Mammary epithelial cell (primary cell): ENCODE results near the gene RDH13.

Experiments used
- EZH2 ChIP-seq: IDR thresholded peaks from 2 replicates; pipeline ENCODE4 v1.6.1; 2012; ENCODE audit warnings: low read length, inconsistent platforms, borderline replicate concordance
- TF ChIP-seq, protein P1 (sequence below), 2 donors: IDR thresholded peaks in 1 of 2; conservative IDR thresholded peaks in 1 of 2; 2 replicates each; pipeline ENCODE4 v1.5.1; 2011 to 2012; ENCODE audit warnings: inconsistent platforms in 2 of 2, low read length in 2 of 2, mild to moderate bottlenecking in 2 of 2, control low read depth in 1 of 2, low read depth in 1 of 2; ENCODE audit not compliant: insufficient read depth in 1 of 2; ENCODE audit errors: extremely low read depth in 1 of 2

- TF ChIP-seq, protein P1, sequence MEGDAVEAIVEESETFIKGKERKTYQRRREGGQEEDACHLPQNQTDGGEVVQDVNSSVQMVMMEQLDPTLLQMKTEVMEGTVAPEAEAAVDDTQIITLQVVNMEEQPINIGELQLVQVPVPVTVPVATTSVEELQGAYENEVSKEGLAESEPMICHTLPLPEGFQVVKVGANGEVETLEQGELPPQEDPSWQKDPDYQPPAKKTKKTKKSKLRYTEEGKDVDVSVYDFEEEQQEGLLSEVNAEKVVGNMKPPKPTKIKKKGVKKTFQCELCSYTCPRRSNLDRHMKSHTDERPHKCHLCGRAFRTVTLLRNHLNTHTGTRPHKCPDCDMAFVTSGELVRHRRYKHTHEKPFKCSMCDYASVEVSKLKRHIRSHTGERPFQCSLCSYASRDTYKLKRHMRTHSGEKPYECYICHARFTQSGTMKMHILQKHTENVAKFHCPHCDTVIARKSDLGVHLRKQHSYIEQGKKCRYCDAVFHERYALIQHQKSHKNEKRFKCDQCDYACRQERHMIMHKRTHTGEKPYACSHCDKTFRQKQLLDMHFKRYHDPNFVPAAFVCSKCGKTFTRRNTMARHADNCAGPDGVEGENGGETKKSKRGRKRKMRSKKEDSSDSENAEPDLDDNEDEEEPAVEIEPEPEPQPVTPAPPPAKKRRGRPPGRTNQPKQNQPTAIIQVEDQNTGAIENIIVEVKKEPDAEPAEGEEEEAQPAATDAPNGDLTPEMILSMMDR (conservative IDR thresholded peaks at IDR 0.05 in 1 of 2, IDR thresholded peaks at IDR 0.05 in 1 of 2; ENCODE audit: extremely low read depth in 1 of 2, insufficient read depth in 1 of 2, low read depth in 1 of 2, low read length in 2 of 2): no peak
- no peak for TF ChIP-seq EZH2
These were observed 32.5 kb upstream of the RDH13 start for GRCh38 chr19:55095260-55096060.
